ENCODE results near the gene ITGA4. TPM values are rescaled to one million over a fixed set of nuclear protein-coding genes. Genes with fewer than 3 reads are reported as not detected.

ITGA4 gene
- total and polyA plus RNA-seq, 8 donors, result 19.9 to 26.5 (median 24.4) TPM

DNA sequence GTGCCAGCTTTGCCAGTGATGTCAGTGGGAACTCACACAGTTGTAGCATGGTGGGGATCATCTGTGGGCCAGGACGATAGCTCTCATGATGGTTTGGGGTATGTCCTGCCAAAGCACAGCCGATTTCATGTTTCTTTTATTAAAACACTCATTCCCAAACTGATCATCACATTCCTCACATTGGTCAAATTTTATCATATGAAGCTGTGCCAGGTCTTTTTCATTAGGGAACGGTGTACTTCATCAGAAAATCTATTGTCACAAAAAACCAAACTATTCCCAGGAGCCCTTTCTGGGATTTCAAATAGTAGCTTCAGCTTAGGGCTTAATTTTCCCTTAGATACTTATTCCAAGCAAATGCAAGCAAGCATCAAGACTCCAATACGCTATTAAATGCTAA, 42.0 kb downstream of the ITGA4 start:
- ATAC-seq, result no peak
- H3K4me1 ChIP-seq, result no peaks in the 10 kb centered on the region
- no peak for DNase-seq
- intact Hi-C loops (cut with DNase I), result no loop called here
- no peak overlapping the region for H3K27ac ChIP-seq
- no peaks in the 10 kb centered on the region for H3K9me3 ChIP-seq
- H3K4me3 ChIP-seq, result no peak overlapping the region
- no peak for TF ChIP-seq CTCF (IDR thresholded peaks at IDR 0.05)
- no peaks in the 10 kb centered on the region for H3K27me3 ChIP-seq
- H3K36me3 ChIP-seq, result peaks cover 0 to 13% of the 10 kb centered on the region in 2 donors

DNA sequence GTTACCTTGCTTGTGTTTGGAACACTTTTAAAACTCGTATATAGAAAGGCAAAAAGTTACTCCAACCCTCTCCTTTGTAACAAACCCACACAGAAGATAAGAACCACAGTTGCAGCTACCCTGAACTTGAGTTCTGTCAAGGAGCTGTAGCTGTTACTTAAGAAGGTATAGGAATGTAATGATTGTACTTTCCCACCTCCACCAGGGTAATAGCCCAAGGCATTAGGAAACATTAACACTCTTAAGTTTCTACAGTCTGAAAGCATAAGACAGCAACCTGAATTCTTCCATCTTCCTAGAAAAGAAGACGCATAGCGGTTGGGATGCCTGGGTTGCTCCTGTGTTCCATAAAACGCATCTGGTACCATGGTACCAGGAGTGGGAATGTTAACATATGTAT, 43.0 kb downstream of the ITGA4 start:
- Histone ChIP-seq H3K4me3 (no peak overlapping the region), H3K4me1 (no peaks in the 10 kb centered on the region), H3K36me3 (peaks cover 0 to 13% of the 10 kb centered on the region in 2 donors), H3K27me3 (no peaks in the 10 kb centered on the region), H3K27ac (no peak overlapping the region), H3K9me3 (no peaks in the 10 kb centered on the region)
- TF ChIP-seq CTCF (IDR thresholded peaks at IDR 0.05), result no peak
- intact Hi-C loops (cut with DNase I), result no loop called here
- DNase-seq (no peak), ATAC-seq (no peak)

DNA sequence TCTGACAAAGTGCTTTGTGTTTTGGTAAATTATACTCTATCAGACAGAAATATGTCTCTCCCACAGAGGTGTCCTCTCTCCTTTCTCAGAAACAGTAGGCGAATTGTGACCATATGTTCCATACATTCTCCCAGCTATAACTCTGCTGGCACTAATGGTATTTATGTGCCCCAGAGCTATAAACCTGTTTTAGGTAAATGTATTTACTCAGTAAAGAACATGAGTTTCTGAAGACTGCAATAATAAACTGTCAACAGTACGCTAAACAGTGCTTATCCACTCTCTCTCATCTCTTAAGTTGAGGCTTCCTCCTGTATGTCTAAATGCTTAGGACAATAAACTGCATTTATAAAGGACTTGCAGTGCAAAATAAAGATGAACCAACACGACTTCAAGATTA, 58.5 kb downstream of the ITGA4 start:
- H3K27ac ChIP-seq, result no peak overlapping the region
- no peak for TF ChIP-seq CTCF (IDR thresholded peaks at IDR 0.05)

DNA sequence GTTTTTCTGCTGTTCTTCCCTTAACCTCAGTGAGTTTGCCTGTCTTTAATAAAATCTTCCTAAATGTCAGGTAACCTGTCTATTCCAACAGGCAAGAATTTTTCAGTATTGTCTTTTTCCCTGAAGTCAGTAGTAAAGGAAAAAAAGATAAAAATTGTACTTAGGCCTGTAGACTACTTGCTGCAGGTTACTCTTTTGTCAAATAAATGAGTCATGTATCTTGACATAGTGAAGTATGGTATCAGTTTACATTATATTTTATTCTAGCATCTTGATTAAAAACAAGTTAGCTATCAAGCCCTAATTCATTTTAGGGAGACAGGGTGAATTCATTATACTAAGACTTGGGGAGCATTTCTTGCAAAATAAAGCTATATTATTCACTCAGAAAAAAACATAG, 59.8 kb downstream of the ITGA4 start:
- ATAC-seq, result no peak
- H3K27ac ChIP-seq, result no peak overlapping the region
- intact Hi-C loops (cut with DNase I), result no loop called here
- H3K9me3 ChIP-seq, result no peaks in the 10 kb centered on the region
- TF ChIP-seq CTCF (IDR thresholded peaks at IDR 0.05), result no peak
- no peaks in the 10 kb centered on the region for H3K27me3 ChIP-seq
- H3K4me3 ChIP-seq, result no peak overlapping the region
- DNase-seq, result no peak
- H3K36me3 ChIP-seq, result peaks cover 0 to 9% of the 10 kb centered on the region in 2 donors
- H3K4me1 ChIP-seq, result no peaks in the 10 kb centered on the region

More for the DNA sequence above, 58.5 kb downstream of the ITGA4 start:
- Histone ChIP-seq H3K4me3 (no peak overlapping the region), H3K4me1 (no peaks in the 10 kb centered on the region), H3K9me3 (no peaks in the 10 kb centered on the region), H3K36me3 (peaks cover 0 to 13% of the 10 kb centered on the region in 2 donors), H3K27me3 (no peaks in the 10 kb centered on the region)
- intact Hi-C loops (cut with DNase I), result no loop called here
- no peak for DNase-seq
- no peak for ATAC-seq

DNA sequence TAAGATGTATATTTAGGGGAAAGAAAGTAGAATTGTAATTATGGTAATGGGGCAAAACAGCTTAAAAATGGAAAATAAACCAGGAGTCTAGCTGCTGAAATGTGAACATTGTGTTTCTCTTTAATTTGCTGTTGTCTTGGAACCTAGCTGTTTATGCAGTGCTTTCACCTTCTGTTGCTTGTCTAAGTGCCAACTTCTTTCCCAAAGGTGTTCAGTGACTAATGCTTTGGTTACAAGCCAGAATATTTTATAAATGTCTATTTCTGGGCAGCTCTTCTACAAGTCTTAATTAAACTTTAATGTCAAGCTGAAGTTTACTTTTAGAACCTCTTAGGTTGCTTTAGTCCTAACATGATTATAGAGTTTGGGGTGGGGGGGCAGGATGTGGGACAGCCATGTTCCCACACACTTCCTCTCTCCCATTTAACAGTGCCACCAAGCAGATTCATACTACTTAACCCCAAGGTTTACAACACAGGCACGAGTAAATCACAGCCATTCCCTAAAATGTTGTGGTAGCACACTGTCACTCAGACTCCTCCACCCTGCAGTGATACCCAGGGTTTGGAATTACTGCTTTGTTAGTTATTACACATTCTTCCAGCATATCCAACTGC, 60.6 kb downstream of the ITGA4 start:
- no peaks in the 10 kb centered on the region for H3K4me1 ChIP-seq
- H3K27me3 ChIP-seq, result no peaks in the 10 kb centered on the region
- no peak for TF ChIP-seq CTCF (IDR thresholded peaks at IDR 0.05)
- H3K4me3 ChIP-seq, result no peak overlapping the region
- no peaks in the 10 kb centered on the region for H3K9me3 ChIP-seq
- no peak overlapping the region for H3K27ac ChIP-seq
- peaks cover 0 to 12% of the 10 kb centered on the region in 2 donors for H3K36me3 ChIP-seq
- peak; percentile 61 for ATAC-seq
- no peak for DNase-seq
- intact Hi-C loops (cut with DNase I), result no loop called here
